ENCODE data around the gene ACE.

GRCh38 chr17:63451150-63451549, 25.7 kb upstream of the ACE start:
- TF ChIP-seq POLR2AphosphoS5 (IDR thresholded peaks at IDR 0.05), result no peak
- TF ChIP-seq, protein P1, sequence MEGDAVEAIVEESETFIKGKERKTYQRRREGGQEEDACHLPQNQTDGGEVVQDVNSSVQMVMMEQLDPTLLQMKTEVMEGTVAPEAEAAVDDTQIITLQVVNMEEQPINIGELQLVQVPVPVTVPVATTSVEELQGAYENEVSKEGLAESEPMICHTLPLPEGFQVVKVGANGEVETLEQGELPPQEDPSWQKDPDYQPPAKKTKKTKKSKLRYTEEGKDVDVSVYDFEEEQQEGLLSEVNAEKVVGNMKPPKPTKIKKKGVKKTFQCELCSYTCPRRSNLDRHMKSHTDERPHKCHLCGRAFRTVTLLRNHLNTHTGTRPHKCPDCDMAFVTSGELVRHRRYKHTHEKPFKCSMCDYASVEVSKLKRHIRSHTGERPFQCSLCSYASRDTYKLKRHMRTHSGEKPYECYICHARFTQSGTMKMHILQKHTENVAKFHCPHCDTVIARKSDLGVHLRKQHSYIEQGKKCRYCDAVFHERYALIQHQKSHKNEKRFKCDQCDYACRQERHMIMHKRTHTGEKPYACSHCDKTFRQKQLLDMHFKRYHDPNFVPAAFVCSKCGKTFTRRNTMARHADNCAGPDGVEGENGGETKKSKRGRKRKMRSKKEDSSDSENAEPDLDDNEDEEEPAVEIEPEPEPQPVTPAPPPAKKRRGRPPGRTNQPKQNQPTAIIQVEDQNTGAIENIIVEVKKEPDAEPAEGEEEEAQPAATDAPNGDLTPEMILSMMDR (IDR thresholded peaks at IDR 0.05), result no peak

Data from breast epithelium (tissue), 3 donors.